Neuronal stem cell (in vitro differentiated cells): ENCODE data around the gene KRT6B.
"Not testable (repeated sequence)": the region's sequence is repeated elsewhere in the genome, so short reads cannot be mapped to it uniquely, and the experiment has no call there.

ENCODE experiments used
- DNase-seq: peaks from one replicate; pipeline ENCODE4 v3.0.0-alpha.2; 2013; ENCODE audit warnings: low spot score
- H2AFZ ChIP-seq: one replicate; pipeline ENCODE4 v1.6.1; 2013; ENCODE audit warnings: mild to moderate bottlenecking, low read length, inconsistent platforms
- H2AK5ac ChIP-seq: 2 replicates; pipeline ENCODE4 v1.6.1; 2013; ENCODE audit warnings: low read depth, mild to moderate bottlenecking, inconsistent platforms, low read length, moderate library complexity, mixed read lengths
- H2BK120ac ChIP-seq: 2 replicates; pipeline ENCODE4 v1.6.1; 2013; ENCODE audit warnings: low read depth, mild to moderate bottlenecking, inconsistent platforms, low read length, moderate library complexity, mixed read lengths
- H2BK12ac ChIP-seq: one replicate; pipeline ENCODE4 v1.6.1; 2013; ENCODE audit warnings: low read length, inconsistent platforms
- H2BK15ac ChIP-seq: 2 replicates; pipeline ENCODE4 v1.6.1; 2013; ENCODE audit warnings: mild to moderate bottlenecking, low read length, inconsistent platforms, mixed read lengths
- H2BK5ac ChIP-seq: one replicate; pipeline ENCODE4 v1.6.1; 2013; ENCODE audit warnings: inconsistent platforms, mild to moderate bottlenecking, low read length, moderate library complexity
- H3K14ac ChIP-seq: one replicate; pipeline ENCODE4 v1.6.1; 2013; ENCODE audit warnings: low read length, inconsistent platforms
- H3K18ac ChIP-seq: 2 replicates; pipeline ENCODE4 v1.6.1; 2013; ENCODE audit warnings: low read length, inconsistent platforms
- H3K23ac ChIP-seq: 2 replicates; pipeline ENCODE4 v1.6.1; 2013; ENCODE audit warnings: low read depth, mild to moderate bottlenecking, mixed read lengths, low read length, inconsistent platforms; ENCODE audit not compliant: poor library complexity
- H3K27ac ChIP-seq: replicated peaks from 3 replicates; pipeline ENCODE4 v1.5.1; 2013; ENCODE audit warnings: low read length, inconsistent platforms
- H3K27me3 ChIP-seq, 3 experiments: 2 replicates each; pipeline ENCODE4 v1.6.1; 2013; ENCODE audit warnings: low read length in 3 of 3, mild to moderate bottlenecking in 2 of 3, inconsistent platforms in 1 of 3, low read depth in 1 of 3, mixed read lengths in 1 of 3, moderate library complexity in 1 of 3; ENCODE audit not compliant: control insufficient read depth in 3 of 3, insufficient read depth in 3 of 3
- H3K36me3 ChIP-seq, 2 donors: replicated peaks in 1 of 2; 2 replicates each; pipeline ENCODE4 v1.6.1; 2013; ENCODE audit warnings: low read length in 2 of 2; ENCODE audit not compliant: control insufficient read depth in 2 of 2, insufficient read depth in 2 of 2
- H3K4ac ChIP-seq: 2 replicates; pipeline ENCODE4 v1.6.1; 2013; ENCODE audit warnings: inconsistent platforms, mild to moderate bottlenecking, low read length, moderate library complexity
- H3K4me1 ChIP-seq, 2 donors: 1 replicate in 1 of 2; 2 replicates in 1 of 2; pipeline ENCODE4 v1.6.1; 2013; ENCODE audit warnings: low read length in 2 of 2, low read depth in 1 of 2; ENCODE audit not compliant: control insufficient read depth in 2 of 2, insufficient read depth in 1 of 2
- H3K4me2 ChIP-seq: one replicate; pipeline ENCODE4 v1.6.1; 2013; ENCODE audit warnings: mild to moderate bottlenecking, low read length, inconsistent platforms; ENCODE audit not compliant: insufficient read depth, poor library complexity, severe bottlenecking
- H3K4me3 ChIP-seq, 2 donors: 2 replicates each; pipeline ENCODE4 v1.5.1; 2013; ENCODE audit warnings: low read length in 2 of 2, mild to moderate bottlenecking in 2 of 2, inconsistent platforms in 1 of 2, moderate library complexity in 1 of 2
- H3K79me1 ChIP-seq: one replicate; pipeline ENCODE4 v1.6.1; 2013; ENCODE audit warnings: low read depth, mild to moderate bottlenecking, inconsistent platforms, low read length, moderate library complexity
- H3K9ac ChIP-seq: one replicate; pipeline ENCODE4 v1.6.1; 2013; ENCODE audit warnings: mild to moderate bottlenecking, low read depth, low read length, inconsistent platforms; ENCODE audit not compliant: poor library complexity
- H3K9me3 ChIP-seq, 2 donors: replicated peaks in 1 of 2; 2 replicates each; pipeline versions ENCODE3 to v1.6.1; 2013; ENCODE audit warnings: low read length in 2 of 2, mild to moderate bottlenecking in 2 of 2, inconsistent platforms in 1 of 2, low read depth in 1 of 2, mixed read lengths in 1 of 2, moderate library complexity in 1 of 2; ENCODE audit not compliant: control insufficient read depth in 2 of 2, insufficient read depth in 1 of 2
- H4K8ac ChIP-seq: one replicate; pipeline ENCODE4 v1.6.1; 2013; ENCODE audit warnings: low read depth, mild to moderate bottlenecking, inconsistent platforms, low read length, moderate library complexity
- H4K91ac ChIP-seq: one replicate; pipeline ENCODE4 v1.6.1; 2013; ENCODE audit warnings: low read length, low read depth, mild to moderate bottlenecking, inconsistent platforms; ENCODE audit not compliant: poor library complexity
- WGBS, 2 donors: extraction: QIAGEN DNeasy Blood & Tissue Kit; methylation state at CpG; one replicate each; pipeline ENCODE4 v1.1.7; 2013; ENCODE audit warnings: missing lambda C conversion rate in 2 of 2, mixed read lengths in 1 of 2; ENCODE audit not compliant: insufficient read length in 2 of 2, insufficient replicate concordance in 1 of 2; ENCODE audit errors: extremely low coverage in 2 of 2; 5-methylcytosine and 5-hydroxymethylcytosine counted together

KRT6B gene

GRCh38 chr12:52410589-52411248 is 41.2 kb downstream of the KRT6B start:
- H3K79me1 ChIP-seq, H3K36me3 ChIP-seq, H3K4me3 ChIP-seq, H2AFZ ChIP-seq, H3K4ac ChIP-seq, H2BK5ac ChIP-seq, H3K27me3 ChIP-seq, H2BK120ac ChIP-seq, H4K8ac ChIP-seq, H3K4me2 ChIP-seq, DNase-seq, H4K91ac ChIP-seq, H2BK12ac ChIP-seq, H2BK15ac ChIP-seq, H3K9ac ChIP-seq, H3K18ac ChIP-seq, H3K9me3 ChIP-seq, H3K27ac ChIP-seq, H3K14ac ChIP-seq, H3K23ac ChIP-seq: not testable (repeated sequence)
- peak overlapping the region; percentile 13 for H2AK5ac ChIP-seq
- peaks cover 0 to 23% of the 10 kb centered on the region in 2 donors for H3K4me1 ChIP-seq
- no CpG with 5 or more reads among the region's 1 CpG for WGBS, 2 donors

GRCh38 chr12:52407918-52408317 is 44.0 kb downstream of the KRT6B start:
- Histone ChIP-seq H3K18ac (no peak overlapping the region), H3K14ac (no peak overlapping the region), H2BK15ac (peak overlapping the region; percentile 69), H3K4me1 (peaks cover 0 to 9% of the 10 kb centered on the region in 2 donors), H2BK5ac (no peak overlapping the region), H2BK120ac (no peak overlapping the region), H3K4me2 (no peak overlapping the region), H3K36me3 (no peaks in the 10 kb centered on the region), H3K27me3 (no peaks in the 10 kb centered on the region), H3K79me1 (no peaks in the 10 kb centered on the region), H3K9ac (no peak overlapping the region), H4K8ac (no peak overlapping the region), H2BK12ac (peak overlapping the region; percentile 28), H2AFZ (no peak overlapping the region), H3K4me3 (no peak overlapping the region), H4K91ac (no peak overlapping the region), H3K27ac (no peak overlapping the region), H3K9me3 (peaks cover 0 to 10% of the 10 kb centered on the region in 2 donors), H2AK5ac (peak overlapping the region; percentile 40), H3K4ac (no peak overlapping the region), H3K23ac (no peak overlapping the region)
- no peak for DNase-seq
- WGBS, 2 donors, result no CpG with 5 or more reads among the region's 5 CpGs

GRCh38 chr12:52405922-52406385 is 46.0 kb downstream of the KRT6B start, which contains the start of gene KRT82:
Gene KRT82 (minus strand): TSS chr12:52406335. CDS start chr12:52406277, 58 bp downstream.
- no peaks in the 10 kb centered on the region for H3K79me1 ChIP-seq
- no peak within 1 kb of the TSS for H4K8ac ChIP-seq
- no peak within 1 kb of the TSS for H3K4me2 ChIP-seq
- no peak within 1 kb of the TSS for H2BK15ac ChIP-seq
- H2AK5ac ChIP-seq, result peak within 1 kb of the TSS; percentile 62
- no peak within 1 kb of the TSS for H3K9ac ChIP-seq
- peaks cover 0 to under 1% of the 10 kb centered on the region in 2 donors for H3K4me1 ChIP-seq
- WGBS, 2 donors, result no CpG with 5 or more reads among the region's 14 CpGs
- H3K36me3 ChIP-seq, result no peaks in the 10 kb centered on the region
- H2BK12ac ChIP-seq, result no peak within 1 kb of the TSS
- peaks cover 0 to 5% of the 10 kb centered on the region in 2 donors for H3K9me3 ChIP-seq
- H4K91ac ChIP-seq, result no peak within 1 kb of the TSS
- peak within 1 kb of the TSS; percentile 26 for H3K18ac ChIP-seq
- H3K27me3 ChIP-seq, result no peaks in the 10 kb centered on the region
- no peak within 1 kb of the TSS for H2BK120ac ChIP-seq
- no peak within 1 kb of the TSS for H3K23ac ChIP-seq
- no peak for DNase-seq
- no peak within 1 kb of the TSS for H3K4ac ChIP-seq
- no peak within 1 kb of the TSS for H3K27ac ChIP-seq
- H3K14ac ChIP-seq, result no peak within 1 kb of the TSS
- H3K4me3 ChIP-seq, result no peak within 1 kb of the TSS
- H2AFZ ChIP-seq, result no peak within 1 kb of the TSS
- H2BK5ac ChIP-seq, result no peak within 1 kb of the TSS

- H2BK12ac ChIP-seq, result no peak overlapping the region
- H4K8ac ChIP-seq, result no peak overlapping the region
- no peak overlapping the region for H3K9ac ChIP-seq
- H3K23ac ChIP-seq, result no peak overlapping the region
- H3K18ac ChIP-seq, result no peak overlapping the region
- H2BK15ac ChIP-seq, result no peak overlapping the region
- H2AK5ac ChIP-seq, result no peak overlapping the region
- DNase-seq, result no peak
- no peak overlapping the region for H3K14ac ChIP-seq
- no peak overlapping the region for H2AFZ ChIP-seq
- H3K27me3 ChIP-seq, result no peaks in the 10 kb centered on the region
- no peak overlapping the region for H3K4me3 ChIP-seq
- H4K91ac ChIP-seq, result no peak overlapping the region
- no peak overlapping the region for H3K4me2 ChIP-seq
- no peak overlapping the region for H3K27ac ChIP-seq
- no peak overlapping the region for H3K4ac ChIP-seq
- no peaks in the 10 kb centered on the region for H3K79me1 ChIP-seq
- H3K4me1 ChIP-seq, result no peaks in the 10 kb centered on the region
- H3K9me3 ChIP-seq, result peaks cover 0 to 5% of the 10 kb centered on the region in 2 donors
- H3K36me3 ChIP-seq, result no peaks in the 10 kb centered on the region
- no peak overlapping the region for H2BK5ac ChIP-seq
- no CpG with 5 or more reads among the region's 3 CpGs for WGBS, 2 donors
- H2BK120ac ChIP-seq, result no peak overlapping the region
Observed at GRCh38 chr12:52404951-52405350, 47.0 kb downstream of the KRT6B start.
